ENCODE measurements around the gene RAD21L1.

RAD21L1 gene

DNA sequence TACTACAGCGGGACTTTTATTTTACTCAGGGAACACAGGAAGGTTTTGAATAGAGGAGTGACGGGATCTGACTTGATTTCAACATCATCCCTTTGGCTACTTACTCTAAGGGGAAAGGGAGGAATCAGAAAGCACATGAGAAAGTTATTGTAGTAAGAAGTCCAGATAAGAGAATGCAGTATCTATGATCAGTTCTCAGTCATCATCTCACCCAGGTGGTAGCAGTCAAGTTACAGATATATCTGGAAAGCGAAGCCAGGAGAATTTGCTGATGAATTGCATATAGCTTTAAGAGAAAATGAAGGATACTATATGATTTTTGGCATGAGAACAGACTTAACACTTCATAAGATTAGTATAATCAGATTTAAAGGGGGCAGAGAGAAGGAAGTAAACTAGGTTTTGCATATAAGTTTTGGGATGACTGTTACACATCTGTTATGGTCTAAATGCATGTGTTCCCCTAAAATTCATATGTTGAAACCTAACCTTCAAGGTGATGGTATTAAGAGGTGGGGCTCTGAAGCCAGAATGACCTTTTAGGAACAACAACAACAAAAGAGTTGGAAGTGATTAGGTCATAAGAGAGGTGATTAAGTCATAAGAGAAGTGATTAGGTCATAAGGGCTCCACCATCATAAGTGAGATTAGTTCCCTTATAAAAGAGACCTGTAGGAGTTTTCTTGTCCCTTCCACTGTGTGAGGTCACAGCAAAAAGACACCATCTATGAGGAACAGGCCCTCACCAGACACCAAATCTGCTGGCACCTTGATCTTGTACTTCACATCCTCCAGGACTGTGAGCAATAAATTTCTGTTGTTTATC, 6.7 kb downstream of the RAD21L1 start:
- H3K9me3 ChIP-seq: no peaks in the 10 kb centered on the region
- H3K4me1 ChIP-seq: no peaks in the 10 kb centered on the region
- no peak overlapping the region for H3K4me3 ChIP-seq (ENCODE audit: low read depth, low read length)
- no peak for DNase-seq
- peaks cover 15% of the 10 kb centered on the region; the same call in 1 of the 2 replicates for H3K27me3 ChIP-seq
- TF ChIP-seq, protein P1, sequence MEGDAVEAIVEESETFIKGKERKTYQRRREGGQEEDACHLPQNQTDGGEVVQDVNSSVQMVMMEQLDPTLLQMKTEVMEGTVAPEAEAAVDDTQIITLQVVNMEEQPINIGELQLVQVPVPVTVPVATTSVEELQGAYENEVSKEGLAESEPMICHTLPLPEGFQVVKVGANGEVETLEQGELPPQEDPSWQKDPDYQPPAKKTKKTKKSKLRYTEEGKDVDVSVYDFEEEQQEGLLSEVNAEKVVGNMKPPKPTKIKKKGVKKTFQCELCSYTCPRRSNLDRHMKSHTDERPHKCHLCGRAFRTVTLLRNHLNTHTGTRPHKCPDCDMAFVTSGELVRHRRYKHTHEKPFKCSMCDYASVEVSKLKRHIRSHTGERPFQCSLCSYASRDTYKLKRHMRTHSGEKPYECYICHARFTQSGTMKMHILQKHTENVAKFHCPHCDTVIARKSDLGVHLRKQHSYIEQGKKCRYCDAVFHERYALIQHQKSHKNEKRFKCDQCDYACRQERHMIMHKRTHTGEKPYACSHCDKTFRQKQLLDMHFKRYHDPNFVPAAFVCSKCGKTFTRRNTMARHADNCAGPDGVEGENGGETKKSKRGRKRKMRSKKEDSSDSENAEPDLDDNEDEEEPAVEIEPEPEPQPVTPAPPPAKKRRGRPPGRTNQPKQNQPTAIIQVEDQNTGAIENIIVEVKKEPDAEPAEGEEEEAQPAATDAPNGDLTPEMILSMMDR (IDR thresholded peaks at IDR 0.05; ENCODE audit: low read depth, low read length): no peak
- H3K36me3 ChIP-seq: no peaks in the 10 kb centered on the region

DNA sequence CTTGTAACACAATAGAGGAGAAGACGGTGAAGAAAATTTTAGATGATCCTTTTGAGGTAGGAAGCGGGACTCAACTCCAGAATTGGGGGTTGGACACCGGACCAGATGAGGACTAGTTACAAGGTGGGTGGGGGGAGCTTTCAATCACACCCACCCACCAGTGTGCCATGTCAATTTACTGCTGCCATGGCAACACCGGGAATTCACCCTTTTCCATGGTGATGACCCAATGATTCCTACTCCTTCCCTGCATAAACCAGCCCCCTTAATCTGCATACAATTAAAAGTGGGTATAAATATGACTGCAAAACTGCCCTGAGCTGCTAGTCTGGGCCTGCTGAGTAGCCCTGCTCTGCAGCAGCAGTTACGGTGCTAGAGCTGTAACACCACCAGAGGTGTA, 14.7 kb downstream of the RAD21L1 start:
- no peaks in the 10 kb centered on the region for H3K27me3 ChIP-seq
- TF ChIP-seq, protein P1 (IDR thresholded peaks at IDR 0.05; ENCODE audit: low read depth, low read length): no peak
- H3K4me1 ChIP-seq: no peaks in the 10 kb centered on the region
- no peak overlapping the region for H3K4me3 ChIP-seq (ENCODE audit: low read depth, low read length)
- no peaks in the 10 kb centered on the region for H3K36me3 ChIP-seq
- no peak for DNase-seq
- H3K9me3 ChIP-seq: no peaks in the 10 kb centered on the region

DNA sequence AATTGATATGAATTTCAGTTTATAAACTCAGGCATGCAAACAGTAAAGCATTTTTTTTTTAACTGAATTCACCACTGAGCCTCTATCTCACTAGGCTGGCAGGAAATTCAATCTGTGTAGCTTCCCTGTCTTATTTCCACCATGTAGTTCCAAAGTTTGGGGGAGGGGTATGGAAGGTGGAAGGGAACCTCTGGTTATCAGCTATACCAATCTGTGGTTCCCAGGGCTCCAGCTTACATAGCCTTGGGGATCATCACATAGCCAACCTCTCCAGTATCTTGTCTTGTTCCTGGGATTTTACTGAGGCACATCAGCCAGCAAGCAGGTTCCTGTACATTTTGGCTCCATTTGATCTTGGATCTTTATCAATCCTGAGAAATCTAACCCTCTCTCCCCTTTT, 15.6 kb downstream of the RAD21L1 start:
- Histone ChIP-seq H3K4me3 (ENCODE audit: low read depth, low read length) (no peak overlapping the region), H3K4me1 (no peaks in the 10 kb centered on the region), H3K9me3 (no peaks in the 10 kb centered on the region), H3K27me3 (no peaks in the 10 kb centered on the region), H3K36me3 (no peaks in the 10 kb centered on the region)
- DNase-seq: no peak
- TF ChIP-seq, protein P1 (IDR thresholded peaks at IDR 0.05; ENCODE audit: low read depth, low read length): no peak

DNA sequence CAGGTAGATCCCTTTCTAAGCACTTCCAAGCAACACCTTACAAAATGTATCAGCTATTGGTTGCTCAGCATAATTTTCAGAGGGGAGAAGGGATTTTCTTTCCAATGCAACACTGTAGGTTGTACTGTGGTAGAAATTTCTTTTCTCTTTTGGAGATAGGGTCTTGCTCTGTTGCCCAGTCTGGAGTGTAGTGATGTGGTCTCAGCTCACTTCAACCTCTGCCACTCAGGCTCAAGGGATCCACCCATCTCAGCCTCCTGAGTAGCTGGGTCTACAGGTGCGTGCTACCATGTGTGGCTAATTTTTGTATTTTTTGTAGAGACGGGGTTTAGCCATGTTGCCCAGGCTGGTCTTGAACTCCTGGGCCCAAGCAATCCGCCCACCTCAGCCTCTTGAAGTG, 16.3 kb downstream of the RAD21L1 start:
- Histone ChIP-seq H3K4me1 (no peaks in the 10 kb centered on the region), H3K9me3 (no peaks in the 10 kb centered on the region), H3K27me3 (no peaks in the 10 kb centered on the region), H3K4me3 (ENCODE audit: low read depth, low read length) (no peak overlapping the region), H3K36me3 (no peaks in the 10 kb centered on the region)
- TF ChIP-seq, protein P1 (IDR thresholded peaks at IDR 0.05; ENCODE audit: low read depth, low read length): no peak
- no peak for DNase-seq

DNA sequence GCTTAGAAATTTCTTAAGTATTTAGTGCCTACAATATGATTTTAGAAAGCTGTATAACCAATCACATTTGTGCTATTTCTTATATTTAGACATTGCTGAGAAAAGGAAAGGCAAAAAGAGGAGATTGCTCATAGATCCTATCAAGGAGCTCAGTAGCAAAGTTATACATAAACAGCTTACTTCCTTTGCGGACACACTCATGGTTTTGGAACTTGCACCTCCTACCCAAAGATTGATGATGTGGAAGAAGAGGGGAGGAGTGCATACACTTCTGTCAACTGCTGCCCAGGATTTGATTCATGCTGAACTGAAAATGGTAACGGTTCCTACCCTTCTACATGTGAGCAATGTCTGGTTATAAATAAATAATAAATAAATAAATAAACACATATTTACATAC, 16.7 kb downstream of the RAD21L1 start:
- no peak overlapping the region for H3K4me3 ChIP-seq (ENCODE audit: low read depth, low read length)
- H3K36me3 ChIP-seq: no peaks in the 10 kb centered on the region
- no peaks in the 10 kb centered on the region for H3K9me3 ChIP-seq
- H3K27me3 ChIP-seq: no peaks in the 10 kb centered on the region
- TF ChIP-seq, protein P1 (IDR thresholded peaks at IDR 0.05; ENCODE audit: low read depth, low read length): no peak
- no peaks in the 10 kb centered on the region for H3K4me1 ChIP-seq
- DNase-seq: no peak

DNA sequence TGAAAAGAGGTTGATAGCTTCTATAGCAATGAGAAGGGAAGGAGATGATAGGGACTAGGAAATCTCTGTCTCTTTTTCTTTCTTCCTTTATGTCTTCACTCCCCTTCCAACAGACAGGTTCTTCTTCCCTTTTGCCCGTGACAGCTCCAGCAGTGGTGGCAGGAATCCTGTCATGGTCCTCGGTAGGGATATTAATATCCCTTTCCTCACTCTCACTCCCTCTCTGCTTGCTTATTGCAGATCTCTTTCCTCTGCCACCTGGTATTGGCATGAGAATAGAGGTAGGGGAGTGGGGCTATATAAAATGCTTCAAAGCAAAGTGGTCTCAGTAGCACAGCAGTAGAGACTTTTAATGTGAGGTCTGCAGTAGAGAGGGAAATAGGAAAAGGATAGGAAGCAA, 19.7 kb downstream of the RAD21L1 start:
- no peaks in the 10 kb centered on the region for H3K4me1 ChIP-seq
- TF ChIP-seq, protein P1 (IDR thresholded peaks at IDR 0.05; ENCODE audit: low read depth, low read length): no peak
- H3K4me3 ChIP-seq (ENCODE audit: low read depth, low read length): no peak overlapping the region
- no peaks in the 10 kb centered on the region for H3K36me3 ChIP-seq
- DNase-seq: no peak
- H3K27me3 ChIP-seq: no peaks in the 10 kb centered on the region
- H3K9me3 ChIP-seq: no peaks in the 10 kb centered on the region

All from BE2C (cell line).